SH-SY5Y (cell line): ENCODE measurements around the gene DOCK7.

Source experiments
- GATA2 ChIP-seq: IDR thresholded peaks from 2 replicates; pipeline ENCODE4 v1.6.1; 2011; ENCODE audit warnings: mild to moderate bottlenecking, low read depth, low read length
- GATA3 ChIP-seq: IDR thresholded peaks from 2 replicates; pipeline ENCODE4 v1.6.1; 2011; ENCODE audit warnings: low read depth, mild to moderate bottlenecking, low read length, moderate library complexity

DNA sequence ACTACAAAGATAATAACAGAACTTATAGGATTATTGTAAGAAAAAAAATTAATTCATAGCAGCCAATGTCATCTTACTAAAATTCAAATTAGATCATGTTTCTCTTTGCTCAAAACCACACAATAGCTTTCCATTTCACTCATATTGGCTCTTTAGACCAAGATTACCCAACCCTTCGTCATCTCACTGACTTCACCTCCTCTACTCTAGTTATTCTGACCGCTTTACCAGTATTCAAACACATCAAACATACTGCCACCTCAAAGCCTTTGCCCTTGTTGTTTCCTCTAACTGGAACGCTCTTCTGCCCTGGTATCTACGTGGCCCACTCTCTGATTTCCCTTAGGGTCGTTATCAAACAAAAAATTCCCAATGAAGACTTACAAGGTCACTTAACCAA is 89.1 kb downstream of the DOCK7 start:
- TF ChIP-seq GATA3 (no peak), GATA2 (no peak)
